H1 (cell line): ENCODE measurements around the gene DAPK3. TPM values are rescaled to one million over a fixed set of nuclear protein-coding genes. Genes with fewer than 3 reads are reported as not detected.

ENCODE experiments used
- BCL11A ChIP-seq, 2 experiments: IDR thresholded peaks; one replicate each; pipeline ENCODE4 v1.6.1; 2011; ENCODE audit warnings: low read depth in 2 of 2, low read length in 2 of 2, mild to moderate bottlenecking in 2 of 2
- CEBPB ChIP-seq: IDR thresholded peaks from 2 replicates; pipeline ENCODE4 v1.6.1; 2012; ENCODE audit warnings: low read depth, low read length
- CHD2 ChIP-seq: IDR thresholded peaks from 2 replicates; pipeline ENCODE4 v1.6.1; 2012; ENCODE audit warnings: low read length, improper control_type of control experiment
- CHD7 ChIP-seq: fragments of 300-600 bp; sonication (generic); IDR thresholded peaks from 2 replicates; pipeline ENCODE4 v1.7.1; 2012; ENCODE audit warnings: low read length, moderate library complexity, mild to moderate bottlenecking, inconsistent platforms; ENCODE audit not compliant: insufficient replicate concordance
- EZH2 ChIP-seq: fragments of 200-600 bp; sonication (generic); IDR thresholded peaks from 2 replicates; pipeline ENCODE4 v1.7.1; 2012; ENCODE audit warnings: low read depth, mild to moderate bottlenecking, moderate library complexity, low read length, inconsistent platforms; ENCODE audit not compliant: severe bottlenecking
- POLR2A ChIP-seq, 2 experiments: IDR thresholded peaks; 1 replicate in 1 of 2; 2 replicates in 1 of 2; pipeline ENCODE4 v1.6.1; 2011; ENCODE audit warnings: low read depth in 2 of 2, low read length in 2 of 2, mild to moderate bottlenecking in 2 of 2; ENCODE audit errors: control extremely low read depth in 1 of 2
- TAF7 ChIP-seq: optimal IDR thresholded peaks from 2 replicates; pipeline ENCODE3; 2011; ENCODE audit warnings: low read depth, mild to moderate bottlenecking, inconsistent platforms, low read length, moderate library complexity, borderline replicate concordance
- polyA plus RNA-seq, 7 experiments: library from polyadenylated mRNA; depleted of rRNA in 3 of 7; stranded (reverse) in 5 of 7; unstranded in 2 of 7; fragments of >200 nt in 5 of 7; fragments of 200-250 nt in 2 of 7; gene quantifications; 1 replicate in 5 of 7; 2 replicates in 1 of 7; 4 replicates in 1 of 7; pipeline versions ENCODE4 v1.2.1 to v1.2.3, GENCODE V29; 2011 to 2013; ENCODE audit warnings: missing spikeins in 2 of 7, mixed read lengths in 2 of 7
- total RNA-seq: library from RNA; stranded (reverse); fragmentation: NEBNext Ultra II Directional; extraction: Animal tissue kit (Norgen Biotek cat#: 25700); gene quantifications from 2 replicates; pipeline ENCODE4 v1.2.1, GENCODE V29; 2021

The DAPK3 gene
- total and polyA plus RNA-seq, 2 of the 8 experiments (the other 6 are each of a cell fraction or from before 2014, with no cell fraction given), result 53.2 to 78.1 TPM

DNA sequence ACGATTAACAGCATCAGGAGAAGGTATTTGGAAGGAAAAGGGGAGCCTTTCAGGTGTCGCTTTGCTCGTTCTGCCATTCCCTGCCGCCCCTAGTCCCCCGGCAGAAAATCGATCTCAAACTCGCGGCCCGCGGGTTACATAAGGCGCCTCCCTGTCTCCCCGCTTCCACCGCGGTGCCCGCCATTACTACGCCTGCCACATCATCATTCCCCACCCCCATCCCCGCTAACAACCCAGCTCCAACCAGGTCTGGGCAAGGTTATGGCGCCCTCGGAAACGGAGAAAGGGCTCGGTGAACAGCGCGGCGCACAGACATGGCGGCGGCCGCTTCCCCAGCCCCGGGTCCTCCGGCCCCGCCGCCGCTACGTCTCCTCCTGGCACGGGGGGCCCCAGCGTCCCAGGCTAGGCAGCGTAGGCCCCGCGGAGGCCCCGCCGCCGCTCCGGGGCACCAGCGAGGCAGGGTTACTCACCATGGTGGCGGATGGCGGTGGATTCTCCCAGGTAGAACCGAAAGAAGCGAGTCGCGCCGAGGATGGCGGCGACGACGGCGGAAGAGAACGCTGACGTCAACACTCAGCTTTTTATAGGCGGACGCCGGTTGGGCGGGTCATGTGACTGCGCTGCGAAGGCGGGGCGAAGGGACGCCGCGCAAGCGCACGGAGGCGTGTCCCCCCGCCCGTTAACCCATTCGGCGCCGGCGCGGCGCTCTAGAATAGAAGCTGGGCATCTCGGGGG lies 14.2 kb upstream of the DAPK3 start, which contains the start of gene EEF2 (continued):
- TF ChIP-seq POLR2A (IDR thresholded peaks at IDR 0.05; ENCODE audit: control extremely low read depth in 1 of 2, low read depth in 2 of 2, low read length in 2 of 2) (peak; percentile 100), CEBPB (no peak), BCL11A (IDR thresholded peaks at IDR 0.05; ENCODE audit: low read depth in 2 of 2, low read length in 2 of 2) (no peak), TAF7 (peak; percentile 100), CHD7 (no peak), EZH2 (no peak), CHD2 (no peak)
